Measurements from ENCODE around the gene ALPL. TPM values are rescaled to one million over a fixed set of nuclear protein-coding genes. Genes with fewer than 3 reads are reported as not detected.

The ALPL gene
- total RNA-seq, 1 donor from 2014 or later = 16.7 TPM

DNA sequence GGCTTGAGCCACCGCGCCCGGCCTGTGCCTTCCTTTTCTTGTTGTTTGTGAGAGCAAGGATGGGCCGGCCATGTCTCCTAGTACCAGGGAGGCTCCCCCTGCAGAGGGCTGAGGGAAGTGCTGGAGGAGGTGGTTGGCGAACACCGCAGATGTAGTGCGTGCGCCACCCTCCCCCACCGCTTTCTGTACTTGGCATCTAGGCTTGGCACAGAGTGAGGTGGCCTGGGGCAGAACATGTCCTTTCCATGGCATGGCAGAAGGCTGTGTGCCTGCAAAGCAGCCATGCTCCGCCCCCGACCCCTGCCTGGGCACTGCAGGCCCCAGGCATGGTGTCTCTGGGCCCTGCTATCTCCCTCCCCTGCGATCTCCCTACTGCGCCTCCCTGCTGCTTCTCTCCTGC lies 30.7 kb downstream of the ALPL start:
- Mint-ChIP-seq H3K4me1 (peaks cover under 1% of the 10 kb centered on the region), H3K4me3 (no peak overlapping the region), H3K36me3 (ENCODE audit: low read depth) (no peaks in the 10 kb centered on the region), H3K27me3 (ENCODE audit: low read depth) (no peaks in the 10 kb centered on the region), H3K27ac (ENCODE audit: unreplicated experiment) (peak overlapping the region; percentile 84), H3K9me3 (no peaks in the 10 kb centered on the region)
- DNase-seq (ENCODE audit: low read depth, low spot score) = peak; percentile 23
- TF ChIP-seq, protein P1, sequence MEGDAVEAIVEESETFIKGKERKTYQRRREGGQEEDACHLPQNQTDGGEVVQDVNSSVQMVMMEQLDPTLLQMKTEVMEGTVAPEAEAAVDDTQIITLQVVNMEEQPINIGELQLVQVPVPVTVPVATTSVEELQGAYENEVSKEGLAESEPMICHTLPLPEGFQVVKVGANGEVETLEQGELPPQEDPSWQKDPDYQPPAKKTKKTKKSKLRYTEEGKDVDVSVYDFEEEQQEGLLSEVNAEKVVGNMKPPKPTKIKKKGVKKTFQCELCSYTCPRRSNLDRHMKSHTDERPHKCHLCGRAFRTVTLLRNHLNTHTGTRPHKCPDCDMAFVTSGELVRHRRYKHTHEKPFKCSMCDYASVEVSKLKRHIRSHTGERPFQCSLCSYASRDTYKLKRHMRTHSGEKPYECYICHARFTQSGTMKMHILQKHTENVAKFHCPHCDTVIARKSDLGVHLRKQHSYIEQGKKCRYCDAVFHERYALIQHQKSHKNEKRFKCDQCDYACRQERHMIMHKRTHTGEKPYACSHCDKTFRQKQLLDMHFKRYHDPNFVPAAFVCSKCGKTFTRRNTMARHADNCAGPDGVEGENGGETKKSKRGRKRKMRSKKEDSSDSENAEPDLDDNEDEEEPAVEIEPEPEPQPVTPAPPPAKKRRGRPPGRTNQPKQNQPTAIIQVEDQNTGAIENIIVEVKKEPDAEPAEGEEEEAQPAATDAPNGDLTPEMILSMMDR (conservative IDR thresholded peaks at IDR 0.05) = peak; percentile 36

DNA sequence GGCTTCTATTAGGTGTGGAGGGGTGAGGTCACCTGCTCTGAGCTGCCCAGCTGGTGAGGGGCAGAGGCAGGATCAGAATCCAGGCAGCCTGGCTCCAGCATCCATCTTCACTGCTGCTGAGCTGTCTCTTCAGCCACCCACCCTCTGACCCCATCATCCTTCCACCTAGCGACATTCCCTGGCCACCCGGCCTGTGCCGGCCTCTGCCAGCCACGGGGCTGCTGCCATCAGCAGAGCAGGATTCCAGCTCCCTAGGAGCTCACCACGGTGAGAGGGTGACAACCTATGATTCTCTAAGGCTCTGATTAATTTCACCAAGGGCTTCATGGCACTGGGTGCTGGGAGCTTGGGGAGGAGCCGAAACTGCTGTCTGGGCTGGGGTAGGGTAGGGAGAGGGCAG lies 32.1 kb downstream of the ALPL start:
- Mint-ChIP-seq H3K4me3 (no peak overlapping the region), H3K4me1 (no peaks in the 10 kb centered on the region)
- DNase-seq (ENCODE audit: low read depth, low spot score) = no peak

DNA sequence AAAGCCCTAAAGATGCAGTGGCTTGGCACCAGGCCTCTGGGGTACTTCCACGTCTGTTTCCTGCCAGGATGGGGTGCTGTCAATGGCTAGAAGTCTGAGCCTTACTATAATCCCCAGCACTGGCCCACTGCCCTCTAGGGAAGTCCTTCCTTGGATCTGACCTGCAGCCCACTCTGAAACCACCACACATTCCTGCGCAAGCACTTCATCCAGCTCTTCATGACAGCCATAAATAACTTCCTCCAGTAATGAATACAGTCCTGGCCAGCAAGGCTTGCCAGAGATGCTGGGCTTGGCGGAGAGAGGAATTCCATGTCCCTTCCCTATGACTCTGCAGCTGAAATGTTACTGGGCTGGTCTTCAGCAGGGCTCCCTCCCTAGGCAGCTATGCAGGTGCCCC lies 32.6 kb downstream of the ALPL start:
- no peak overlapping the region for H3K27ac Mint-ChIP-seq (ENCODE audit: unreplicated experiment)
- H3K36me3 Mint-ChIP-seq (ENCODE audit: low read depth) = no peaks in the 10 kb centered on the region
- H3K4me3 Mint-ChIP-seq = no peak overlapping the region
- DNase-seq (ENCODE audit: low read depth, low spot score) = no peak
- H3K9me3 Mint-ChIP-seq = no peaks in the 10 kb centered on the region
- H3K4me1 Mint-ChIP-seq = no peaks in the 10 kb centered on the region
- H3K27me3 Mint-ChIP-seq (ENCODE audit: low read depth) = no peaks in the 10 kb centered on the region
- TF ChIP-seq, protein P1 (conservative IDR thresholded peaks at IDR 0.05) = no peak

More for the DNA sequence above, 32.1 kb downstream of the ALPL start:
- no peaks in the 10 kb centered on the region for H3K9me3 Mint-ChIP-seq
- no peaks in the 10 kb centered on the region for H3K36me3 Mint-ChIP-seq (ENCODE audit: low read depth)
- TF ChIP-seq, protein P1 (conservative IDR thresholded peaks at IDR 0.05) = no peak
- H3K27ac Mint-ChIP-seq (ENCODE audit: unreplicated experiment) = no peak overlapping the region
- no peaks in the 10 kb centered on the region for H3K27me3 Mint-ChIP-seq (ENCODE audit: low read depth)

DNA sequence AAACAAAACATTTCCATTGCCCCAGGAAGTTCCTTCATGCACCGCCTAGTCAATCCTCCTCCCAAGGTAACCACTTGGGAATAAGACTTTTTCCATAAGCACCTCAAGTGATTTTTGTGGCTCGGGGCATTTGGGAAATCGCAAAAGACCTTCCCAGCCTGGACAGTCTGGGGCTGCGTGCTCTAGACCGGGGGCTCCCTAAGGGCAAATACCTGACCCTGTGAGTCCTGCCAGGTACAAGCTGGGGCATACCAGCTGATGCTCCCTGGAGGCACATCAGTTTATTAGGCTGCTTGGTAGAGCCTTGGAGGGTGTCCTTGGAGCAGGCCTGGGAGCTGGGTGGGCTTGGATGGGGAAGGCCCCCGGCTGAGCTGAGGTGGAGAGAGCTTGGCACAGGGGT lies 34.4 kb downstream of the ALPL start:
- Mint-ChIP-seq H3K27ac (ENCODE audit: unreplicated experiment) (no peak overlapping the region), H3K4me1 (no peaks in the 10 kb centered on the region), H3K9me3 (no peaks in the 10 kb centered on the region), H3K27me3 (ENCODE audit: low read depth) (no peaks in the 10 kb centered on the region), H3K4me3 (no peak overlapping the region), H3K36me3 (ENCODE audit: low read depth) (no peaks in the 10 kb centered on the region)
- TF ChIP-seq, protein P1 (conservative IDR thresholded peaks at IDR 0.05) = no peak
- no peak for DNase-seq (ENCODE audit: low read depth, low spot score)

DNA sequence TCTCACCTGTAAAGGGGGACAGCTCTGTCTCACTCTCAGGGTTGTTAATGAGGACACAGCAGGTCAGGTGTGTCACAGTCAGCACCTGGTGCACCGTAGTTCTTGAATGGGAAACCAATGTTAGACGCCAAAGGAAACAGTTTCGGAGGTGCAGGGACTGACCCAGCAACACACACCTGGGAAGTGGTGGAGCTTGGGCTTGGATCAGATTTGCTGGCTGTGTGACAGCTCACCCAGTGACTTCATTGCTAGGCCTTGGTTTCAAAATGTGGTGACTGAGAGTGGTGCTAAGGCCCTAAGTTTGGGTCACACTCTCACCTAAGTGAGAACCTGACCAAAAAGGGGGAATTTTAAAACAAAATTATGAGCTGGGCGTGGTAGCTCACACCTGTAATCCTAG lies 34.9 kb downstream of the ALPL start:
- no peak for DNase-seq (ENCODE audit: low read depth, low spot score)
- H3K9me3 Mint-ChIP-seq = no peaks in the 10 kb centered on the region
- H3K27ac Mint-ChIP-seq (ENCODE audit: unreplicated experiment) = no peak overlapping the region
- no peaks in the 10 kb centered on the region for H3K4me1 Mint-ChIP-seq
- TF ChIP-seq, protein P1 (conservative IDR thresholded peaks at IDR 0.05) = no peak
- no peak overlapping the region for H3K4me3 Mint-ChIP-seq
- H3K36me3 Mint-ChIP-seq (ENCODE audit: low read depth) = no peaks in the 10 kb centered on the region
- no peaks in the 10 kb centered on the region for H3K27me3 Mint-ChIP-seq (ENCODE audit: low read depth)
